22Rv1 (cell line): ENCODE results near the gene INPP5D.

Source experiments
- H3K27ac ChIP-seq: fragments of 450-650 bp; 2 replicates; pipeline ENCODE4 v1.5.1; 2017
- ZFX ChIP-seq: fragments of 450-650 bp; IDR thresholded peaks from 2 replicates; pipeline ENCODE4 v1.6.1; 2017; ENCODE audit warnings: antibody characterized with exemption, borderline replicate concordance
- TF ChIP-seq, protein P1 (sequence below): fragments of 450-650 bp; IDR thresholded peaks from 2 replicates; pipeline ENCODE4 v1.5.1; 2017; ENCODE audit warnings: mild to moderate bottlenecking

Gene INPP5D

DNA sequence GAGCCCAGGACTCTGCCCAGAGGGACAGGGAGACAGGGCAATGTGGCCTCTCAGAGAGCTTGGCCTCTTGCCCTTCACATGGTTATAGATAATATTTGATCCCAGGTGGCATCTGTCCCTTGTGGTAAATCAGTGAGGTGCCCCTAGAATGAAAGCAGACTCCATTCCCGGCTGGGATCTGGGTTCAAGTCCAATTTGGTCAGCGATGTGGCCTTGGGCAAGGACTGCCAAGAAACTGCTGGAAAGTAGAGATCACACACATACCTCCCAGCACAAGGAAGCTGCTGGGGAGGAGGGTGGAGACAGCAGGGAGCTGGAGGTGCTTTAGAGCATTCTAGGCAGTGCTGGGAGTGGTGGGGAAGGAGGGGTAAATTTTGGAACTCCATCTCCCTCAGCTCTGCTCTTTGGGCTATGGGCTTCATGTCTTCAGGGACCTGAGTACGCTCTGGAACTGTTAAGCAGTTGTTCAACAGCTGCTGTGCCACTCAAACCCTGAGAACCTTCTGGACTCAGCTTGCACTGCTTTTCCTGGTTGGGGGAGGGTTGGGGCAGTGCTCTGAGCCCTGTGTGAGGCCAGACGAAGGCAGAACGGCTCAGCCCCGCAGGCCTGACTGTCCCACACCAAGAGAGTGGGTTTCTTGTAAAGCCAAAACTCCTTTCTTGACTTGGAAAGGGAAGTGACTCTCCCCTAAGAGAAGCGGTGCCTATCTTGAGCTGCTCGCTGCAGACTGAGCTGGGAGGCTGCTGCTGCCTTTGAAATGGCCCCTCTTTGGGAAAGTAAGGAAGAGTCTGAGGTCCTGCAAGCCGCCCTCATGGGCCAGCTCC, 23.0 kb downstream of the INPP5D start:
- no peak overlapping the region for H3K27ac ChIP-seq

DNA sequence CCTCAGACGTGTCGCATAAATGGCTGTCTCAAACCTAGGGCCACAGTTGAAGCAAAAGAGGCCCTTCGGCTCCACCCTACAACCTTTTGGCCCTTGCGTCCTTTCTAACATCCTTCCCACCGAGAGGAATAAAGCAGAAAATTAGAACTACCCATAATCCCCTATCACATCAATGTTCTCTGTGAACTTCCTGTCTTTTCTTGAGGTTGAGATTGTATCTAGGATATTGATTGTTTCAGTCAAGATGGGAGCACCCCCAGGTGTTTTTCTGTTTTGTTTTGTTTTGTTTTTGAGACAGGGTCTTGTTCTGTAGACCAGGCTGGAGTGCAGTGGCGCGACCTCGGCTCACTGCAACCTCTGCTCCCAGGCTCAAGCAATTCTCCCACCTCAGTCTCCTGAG, 23.6 kb downstream of the INPP5D start:
- TF ChIP-seq, protein P1, sequence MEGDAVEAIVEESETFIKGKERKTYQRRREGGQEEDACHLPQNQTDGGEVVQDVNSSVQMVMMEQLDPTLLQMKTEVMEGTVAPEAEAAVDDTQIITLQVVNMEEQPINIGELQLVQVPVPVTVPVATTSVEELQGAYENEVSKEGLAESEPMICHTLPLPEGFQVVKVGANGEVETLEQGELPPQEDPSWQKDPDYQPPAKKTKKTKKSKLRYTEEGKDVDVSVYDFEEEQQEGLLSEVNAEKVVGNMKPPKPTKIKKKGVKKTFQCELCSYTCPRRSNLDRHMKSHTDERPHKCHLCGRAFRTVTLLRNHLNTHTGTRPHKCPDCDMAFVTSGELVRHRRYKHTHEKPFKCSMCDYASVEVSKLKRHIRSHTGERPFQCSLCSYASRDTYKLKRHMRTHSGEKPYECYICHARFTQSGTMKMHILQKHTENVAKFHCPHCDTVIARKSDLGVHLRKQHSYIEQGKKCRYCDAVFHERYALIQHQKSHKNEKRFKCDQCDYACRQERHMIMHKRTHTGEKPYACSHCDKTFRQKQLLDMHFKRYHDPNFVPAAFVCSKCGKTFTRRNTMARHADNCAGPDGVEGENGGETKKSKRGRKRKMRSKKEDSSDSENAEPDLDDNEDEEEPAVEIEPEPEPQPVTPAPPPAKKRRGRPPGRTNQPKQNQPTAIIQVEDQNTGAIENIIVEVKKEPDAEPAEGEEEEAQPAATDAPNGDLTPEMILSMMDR: no peak
- TF ChIP-seq ZFX: no peak
- no peak overlapping the region for H3K27ac ChIP-seq

More for the DNA sequence above, 23.0 kb downstream of the INPP5D start:
- TF ChIP-seq ZFX: no peak
- TF ChIP-seq, protein P1: no peak

DNA sequence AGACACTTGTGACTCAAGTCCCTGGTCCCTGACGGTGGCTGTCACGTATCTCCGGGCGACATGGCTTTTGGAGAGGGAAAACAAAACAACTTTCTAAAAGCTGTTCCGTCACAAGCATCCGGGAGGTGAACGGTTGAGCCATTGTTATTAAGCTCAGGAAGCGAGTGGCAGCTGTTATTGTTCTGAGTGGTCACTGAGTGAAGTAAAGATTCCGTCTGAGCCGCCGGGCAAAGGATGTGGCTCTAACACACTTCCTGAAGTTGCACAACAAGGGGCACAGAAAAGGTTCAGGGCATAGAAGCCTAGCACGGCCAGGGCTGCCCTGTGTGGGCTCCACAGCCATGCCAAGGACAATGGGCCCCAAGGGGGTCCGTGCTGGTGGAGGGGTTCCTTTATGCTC, 24.3 kb downstream of the INPP5D start:
- H3K27ac ChIP-seq: no peak overlapping the region
- TF ChIP-seq, protein P1: no peak

DNA sequence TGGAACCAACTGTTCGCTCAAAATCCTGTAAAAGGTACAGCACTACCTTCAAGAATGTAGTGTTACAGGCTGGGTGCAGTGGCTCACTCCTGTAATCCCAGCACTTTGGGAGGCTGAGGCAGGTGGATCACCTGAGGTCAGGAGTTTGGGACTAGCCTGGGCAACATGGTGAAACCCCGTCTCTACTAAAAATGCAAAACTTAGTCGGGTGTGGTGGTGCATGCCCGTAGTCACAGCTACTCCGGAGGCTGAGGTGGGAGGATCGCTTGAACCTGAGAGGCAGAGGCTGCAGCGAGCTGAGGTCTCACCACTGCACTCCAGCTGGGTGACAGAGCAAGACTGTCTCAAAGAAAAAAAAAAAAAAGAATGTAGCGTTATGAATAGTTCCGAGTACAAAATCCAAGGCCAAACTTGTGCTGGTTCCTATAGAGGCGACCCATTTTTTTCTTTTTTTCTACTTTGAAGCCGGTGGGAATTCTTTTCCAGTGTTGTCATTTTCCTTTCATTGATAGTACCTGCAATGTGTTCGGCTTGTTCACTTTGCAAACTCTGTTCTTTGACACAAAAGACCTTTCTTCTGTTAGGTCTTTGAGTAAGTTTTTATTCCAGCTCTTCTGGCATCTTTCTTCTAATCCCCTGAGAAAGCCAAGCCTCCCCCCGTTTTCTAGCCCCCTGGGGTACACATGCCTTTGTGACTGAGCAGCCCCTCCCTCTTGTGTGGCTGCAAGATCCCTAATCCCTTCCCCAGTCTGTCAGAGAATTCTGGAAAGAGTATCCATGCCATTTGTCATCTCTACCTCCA, 25.1 kb downstream of the INPP5D start:
- no peak overlapping the region for H3K27ac ChIP-seq
- TF ChIP-seq, protein P1: no peak
- no peak for TF ChIP-seq ZFX

DNA sequence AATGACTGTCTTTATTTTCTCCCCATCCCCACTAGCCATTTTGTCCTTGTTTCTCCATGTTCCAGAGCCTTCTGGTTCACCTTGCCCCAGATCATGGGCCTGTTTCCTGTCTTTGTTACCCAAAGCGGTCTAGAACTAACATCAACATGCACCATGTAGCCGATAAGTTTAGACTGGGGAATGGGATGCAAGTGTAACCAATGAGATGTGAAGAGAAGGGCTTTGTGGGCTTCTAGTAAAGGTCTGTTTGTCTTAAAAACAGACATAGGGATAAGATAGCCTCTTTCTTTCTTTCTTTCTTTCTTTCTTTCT, 25.7 kb downstream of the INPP5D start:
- TF ChIP-seq, protein P1: no peak
- TF ChIP-seq ZFX: no peak
- no peak overlapping the region for H3K27ac ChIP-seq

DNA sequence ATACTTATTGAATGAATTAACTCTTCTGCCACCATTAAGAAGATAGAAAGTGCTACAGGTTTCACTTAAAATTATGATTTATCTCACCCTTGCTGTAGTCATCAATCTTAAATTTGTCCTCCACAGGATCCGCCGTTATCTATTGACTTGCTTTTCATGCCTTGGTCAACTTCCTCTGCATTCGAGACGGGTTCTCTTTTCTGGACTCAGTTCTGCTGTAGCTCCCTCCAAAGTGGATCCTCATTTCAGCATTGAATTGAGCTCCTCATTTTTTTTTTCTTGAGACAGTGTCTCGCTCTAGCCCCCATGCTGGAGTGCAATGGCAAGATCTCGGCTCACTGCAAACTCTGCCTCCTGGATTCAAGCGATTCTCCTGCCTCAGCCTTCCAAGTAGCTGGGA, 27.6 kb downstream of the INPP5D start:
- no peak overlapping the region for H3K27ac ChIP-seq
- TF ChIP-seq, protein P1: no peak
- TF ChIP-seq ZFX: no peak

DNA sequence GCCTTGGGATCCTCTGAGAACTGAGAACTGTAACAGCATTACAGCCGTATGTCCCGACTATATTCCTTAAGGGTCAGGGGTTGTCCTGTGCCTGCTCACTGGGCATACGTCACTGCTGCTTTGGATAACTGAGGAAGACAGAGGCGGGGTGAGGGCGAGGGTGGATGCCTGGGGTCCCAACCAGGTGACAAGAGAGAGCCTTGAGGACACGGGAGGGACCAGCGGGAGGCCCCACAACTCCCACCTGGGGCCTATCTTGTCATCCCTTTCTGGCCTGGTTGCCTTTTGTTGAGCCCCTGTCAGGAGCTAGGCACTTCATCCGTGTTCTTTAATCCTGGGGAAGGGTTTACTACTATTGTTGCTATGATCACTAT, 28.8 kb downstream of the INPP5D start:
- no peak overlapping the region for H3K27ac ChIP-seq
- no peak for TF ChIP-seq ZFX
- TF ChIP-seq, protein P1: no peak
